ENCODE data around the gene HELQ. TPM values are rescaled to one million over a fixed set of nuclear protein-coding genes. Genes with fewer than 3 reads are reported as not detected.

HELQ gene
- total RNA-seq, 4 donors from 2014 or later = 8.1 to 16.4 (median 11.9) TPM

GRCh38 chr4:83484500-83485461 is 29.2 kb upstream of the HELQ start, which contains the start of gene ABRAXAS1:
Gene ABRAXAS1, minus strand, starts transcription at chr4:83485100. Its CDS starts 28 bp downstream, at chr4:83485072.
- TF ChIP-seq EP300 (IDR thresholded peaks at IDR 0.05) = no peak
- TF ChIP-seq POLR2AphosphoS5 (IDR thresholded peaks at IDR 0.05) = peak in 1 of 3 donors; percentile 27
- no peak for TF ChIP-seq CTCF (IDR thresholded peaks at IDR 0.05)
- TF ChIP-seq POLR2A (IDR thresholded peaks at IDR 0.05) = peak; percentile 33 to 36
- H3K36me3 ChIP-seq = peaks cover 3% of the 10 kb centered on the region
- H3K9me3 ChIP-seq = no peaks in the 10 kb centered on the region
- H3K27ac ChIP-seq = peak within 1 kb of the TSS; percentile 85
- WGBS = under 1% methylated on average over 53 of the region's 93 CpGs
- H3K27me3 ChIP-seq = no peaks in the 10 kb centered on the region
- H3K4me1 ChIP-seq = peaks cover 14% of the 10 kb centered on the region
- peak within 1 kb of the TSS; percentile 67 for H3K4me3 ChIP-seq
- peak; percentile 95 for DNase-seq (ENCODE audit: low spot score in 2 of 2)

DNA sequence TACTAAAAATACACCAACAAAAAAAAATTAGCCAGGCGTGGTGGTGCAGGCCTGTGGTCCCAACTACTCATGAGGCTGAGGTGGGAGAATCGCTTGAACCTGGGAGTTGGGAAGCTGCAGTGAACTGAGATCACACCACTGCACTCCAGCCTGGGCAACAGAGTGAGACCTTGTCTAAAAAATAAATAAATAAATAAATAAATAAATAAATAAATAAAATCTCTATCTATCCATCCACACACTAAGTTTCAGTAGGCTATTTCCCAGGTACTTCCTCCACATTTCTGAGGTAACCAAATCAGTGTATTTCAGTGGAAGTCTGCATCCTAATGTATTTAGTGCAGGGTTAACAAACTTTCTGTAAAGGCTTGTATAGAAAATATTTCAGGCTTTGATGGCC is 18.3 kb upstream of the HELQ start:
- no peaks in the 10 kb centered on the region for H3K9me3 ChIP-seq
- TF ChIP-seq POLR2AphosphoS5 (IDR thresholded peaks at IDR 0.05) = no peak
- no peak for TF ChIP-seq POLR2A (IDR thresholded peaks at IDR 0.05)
- no peak for TF ChIP-seq EP300 (IDR thresholded peaks at IDR 0.05)
- TF ChIP-seq CTCF (IDR thresholded peaks at IDR 0.05) = no peak
- peaks cover 16% of the 10 kb centered on the region for H3K36me3 ChIP-seq
- H3K27me3 ChIP-seq = no peaks in the 10 kb centered on the region
- no peak overlapping the region for H3K4me3 ChIP-seq
- no peaks in the 10 kb centered on the region for H3K4me1 ChIP-seq
- no peak overlapping the region for H3K27ac ChIP-seq
- WGBS = 93% methylated on average over 2 of the region's 2 CpGs
- no peak for DNase-seq (ENCODE audit: low spot score in 2 of 2)

DNA sequence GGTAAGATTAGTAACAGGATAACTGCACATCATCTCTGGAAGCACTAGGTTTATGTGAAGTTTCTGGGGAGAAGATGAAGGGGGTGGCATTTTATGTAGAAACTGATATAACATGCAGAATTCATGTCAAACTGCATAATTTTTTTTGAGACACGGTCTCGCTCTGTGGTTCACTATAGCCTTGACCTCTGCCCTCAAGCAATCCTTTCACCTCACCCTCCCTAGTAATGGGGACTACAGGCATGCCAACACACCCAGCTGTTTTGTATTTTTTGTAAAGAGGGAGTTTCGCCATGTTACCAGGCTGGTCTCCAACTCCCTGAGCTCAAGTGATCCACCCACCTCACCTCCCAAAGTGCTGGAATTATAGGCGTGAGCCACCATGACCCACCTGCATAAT is 17.8 kb upstream of the HELQ start:
- no peaks in the 10 kb centered on the region for H3K27me3 ChIP-seq
- TF ChIP-seq POLR2A (IDR thresholded peaks at IDR 0.05) (no peak), EP300 (IDR thresholded peaks at IDR 0.05) (no peak), POLR2AphosphoS5 (IDR thresholded peaks at IDR 0.05) (no peak), CTCF (IDR thresholded peaks at IDR 0.05) (no peak)
- no peaks in the 10 kb centered on the region for H3K4me1 ChIP-seq
- peaks cover 22% of the 10 kb centered on the region for H3K36me3 ChIP-seq
- 80% methylated on average over 4 of the region's 4 CpGs for WGBS
- DNase-seq (ENCODE audit: low spot score in 2 of 2) = no peak
- no peak overlapping the region for H3K4me3 ChIP-seq
- no peak overlapping the region for H3K27ac ChIP-seq
- H3K9me3 ChIP-seq = no peaks in the 10 kb centered on the region

GRCh38 chr4:83456184-83456501 is 520 bp upstream of the HELQ start:
- Histone ChIP-seq H3K4me1 (peaks cover 31% of the 10 kb centered on the region), H3K9me3 (no peaks in the 10 kb centered on the region), H3K36me3 (peaks cover 37% of the 10 kb centered on the region), H3K27me3 (no peaks in the 10 kb centered on the region), H3K27ac (peak overlapping the region; percentile 97), H3K4me3 (peak overlapping the region; percentile 79)
- DNase-seq (ENCODE audit: low spot score in 2 of 2) = no peak
- TF ChIP-seq POLR2A (IDR thresholded peaks at IDR 0.05) = no peak
- 0% methylated on average over 7 of the region's 7 CpGs for WGBS

- H3K36me3 ChIP-seq = peaks cover 26% of the 10 kb centered on the region
- H3K27me3 ChIP-seq = no peaks in the 10 kb centered on the region
- no peak for DNase-seq (ENCODE audit: low spot score in 2 of 2)
- 21% methylated on average over 6 of the region's 6 CpGs for WGBS
- H3K27ac ChIP-seq = peak overlapping the region; percentile 97
- H3K4me1 ChIP-seq = peaks cover 31% of the 10 kb centered on the region
- TF ChIP-seq CTCF (IDR thresholded peaks at IDR 0.05) (no peak), POLR2A (IDR thresholded peaks at IDR 0.05) (no peak), EP300 (IDR thresholded peaks at IDR 0.05) (no peak), POLR2AphosphoS5 (IDR thresholded peaks at IDR 0.05) (no peak)
- peak overlapping the region; percentile 79 for H3K4me3 ChIP-seq
- H3K9me3 ChIP-seq = no peaks in the 10 kb centered on the region
Observed at GRCh38 chr4:83454686-83455085, 937 bp downstream of the HELQ start.
